HG03108 (cell line): Measurements from ENCODE around the gene NLRP9.

ENCODE experiments used
- ATAC-seq: cut with Tn5 transposase; IDR thresholded peaks from one replicate; pipeline ENCODE4 v1.9.1; 2021; ENCODE audit warnings: moderate library complexity; ENCODE audit not compliant: unreplicated experiment

Gene NLRP9

DNA sequence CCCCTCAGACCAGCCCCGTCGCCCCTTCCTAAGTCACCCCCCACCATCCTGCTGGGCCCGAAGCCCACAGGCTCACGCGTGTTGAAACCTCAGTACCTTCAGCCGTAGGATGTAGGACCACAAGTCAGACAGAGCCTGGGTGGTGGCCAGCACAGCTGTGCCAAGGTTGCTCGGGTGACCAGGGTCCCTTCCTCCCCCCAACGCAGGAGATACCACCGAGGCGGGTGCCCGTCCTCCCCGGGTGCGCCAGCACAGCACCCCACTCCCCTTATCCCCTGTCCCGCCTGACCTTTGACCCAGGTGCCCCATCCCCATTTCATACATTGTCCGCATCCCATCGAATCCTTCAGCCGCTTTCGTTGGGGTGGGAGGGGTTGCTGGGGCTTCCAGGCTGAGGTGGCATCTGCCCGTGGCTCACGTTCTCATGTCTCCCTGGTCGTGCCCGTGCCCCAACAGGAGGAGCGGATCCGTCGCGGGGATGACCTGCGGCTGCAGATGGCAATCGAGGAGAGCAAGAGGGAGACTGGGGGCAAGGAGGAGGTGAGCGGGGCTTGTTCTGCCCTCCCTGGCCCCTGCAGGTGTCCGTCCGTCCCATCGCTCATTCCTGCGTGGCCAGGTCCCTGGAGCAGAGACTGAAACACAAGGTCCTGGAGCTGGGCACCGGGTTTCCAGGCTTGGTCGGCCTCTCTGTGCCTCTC, 48.6 kb downstream of the NLRP9 start:
- ATAC-seq, result no peak

GRCh38 chr19:55688422-55689218, 49.6 kb downstream of the NLRP9 start:
- no peak for ATAC-seq

DNA sequence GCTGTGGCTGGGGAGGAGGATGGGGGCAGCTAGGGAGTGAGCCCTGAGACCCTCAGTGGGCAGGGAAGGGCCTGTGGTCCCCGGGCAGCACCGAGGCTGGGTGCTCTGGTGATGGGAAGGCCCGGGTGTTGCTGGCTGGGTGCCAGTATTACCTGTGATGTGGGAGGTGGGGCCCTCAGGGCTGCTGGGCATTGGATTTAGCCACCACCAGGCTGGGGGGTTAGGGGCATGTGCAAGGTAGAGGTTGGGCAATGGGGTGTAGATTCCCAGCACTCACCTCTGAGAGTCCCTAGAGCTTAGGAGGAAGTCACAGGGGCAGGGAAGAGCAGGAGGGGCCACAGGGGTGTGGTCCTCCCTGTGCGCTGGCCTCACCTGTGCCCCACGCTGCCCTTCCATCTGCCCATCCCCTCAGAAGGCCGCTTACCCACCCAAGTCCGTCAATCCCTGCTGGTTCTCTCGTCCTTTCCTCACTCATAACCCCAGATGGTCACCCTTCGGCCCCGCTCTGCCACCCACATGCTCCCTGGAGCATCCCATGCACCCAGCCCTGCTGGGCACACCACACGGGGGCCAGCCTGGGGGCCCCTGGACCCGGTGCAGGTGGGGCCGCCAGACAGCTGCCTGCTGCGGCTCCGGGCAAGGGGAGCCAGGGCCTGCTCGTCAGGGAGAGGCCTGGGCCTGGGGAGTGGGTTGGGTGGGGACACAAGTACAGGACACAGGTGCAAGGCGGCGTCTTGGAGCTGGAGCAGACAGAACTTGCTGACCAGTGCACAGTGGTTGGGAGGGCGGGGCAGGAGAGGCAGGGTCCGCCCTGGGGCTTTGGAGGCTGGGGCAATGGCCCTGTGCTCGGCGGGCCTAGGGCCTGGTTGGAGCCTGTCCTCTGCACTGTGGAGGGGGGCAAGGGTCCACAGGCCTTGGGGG, 50.7 kb downstream of the NLRP9 start:
- no peak for ATAC-seq

GRCh38 chr19:55686311-55687050, 51.7 kb downstream of the NLRP9 start:
- ATAC-seq, result no peak

DNA sequence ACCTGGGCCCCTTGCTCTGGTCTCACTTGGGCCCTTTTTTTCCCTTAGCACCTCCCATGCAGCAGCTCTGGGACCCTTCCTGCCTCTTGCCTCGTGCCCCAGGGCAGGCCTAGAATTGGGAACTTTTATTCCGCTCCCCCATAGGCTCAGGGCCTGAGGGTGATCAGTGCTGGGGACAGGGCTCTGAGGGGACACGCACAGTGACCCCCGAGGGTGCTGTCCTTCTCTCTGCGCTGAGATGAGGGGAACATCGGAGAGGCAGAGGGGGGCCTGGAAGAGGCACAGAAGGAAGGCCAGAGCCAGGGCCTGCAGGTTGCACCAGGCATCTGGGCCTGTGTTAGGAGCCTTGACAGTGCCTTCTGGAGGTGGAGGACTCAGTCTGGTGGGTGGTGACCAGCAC, 52.4 kb downstream of the NLRP9 start:
- ATAC-seq, result no peak

GRCh38 chr19:55684946-55685681, 53.1 kb downstream of the NLRP9 start:
- ATAC-seq, result no peak

GRCh38 chr19:55683449-55684261, 54.5 kb downstream of the NLRP9 start:
- ATAC-seq, result no peak

GRCh38 chr19:55681131-55682092, 56.8 kb downstream of the NLRP9 start:
- ATAC-seq, result no peak

GRCh38 chr19:55680339-55681130, 57.7 kb downstream of the NLRP9 start:
- ATAC-seq, result no peak

DNA sequence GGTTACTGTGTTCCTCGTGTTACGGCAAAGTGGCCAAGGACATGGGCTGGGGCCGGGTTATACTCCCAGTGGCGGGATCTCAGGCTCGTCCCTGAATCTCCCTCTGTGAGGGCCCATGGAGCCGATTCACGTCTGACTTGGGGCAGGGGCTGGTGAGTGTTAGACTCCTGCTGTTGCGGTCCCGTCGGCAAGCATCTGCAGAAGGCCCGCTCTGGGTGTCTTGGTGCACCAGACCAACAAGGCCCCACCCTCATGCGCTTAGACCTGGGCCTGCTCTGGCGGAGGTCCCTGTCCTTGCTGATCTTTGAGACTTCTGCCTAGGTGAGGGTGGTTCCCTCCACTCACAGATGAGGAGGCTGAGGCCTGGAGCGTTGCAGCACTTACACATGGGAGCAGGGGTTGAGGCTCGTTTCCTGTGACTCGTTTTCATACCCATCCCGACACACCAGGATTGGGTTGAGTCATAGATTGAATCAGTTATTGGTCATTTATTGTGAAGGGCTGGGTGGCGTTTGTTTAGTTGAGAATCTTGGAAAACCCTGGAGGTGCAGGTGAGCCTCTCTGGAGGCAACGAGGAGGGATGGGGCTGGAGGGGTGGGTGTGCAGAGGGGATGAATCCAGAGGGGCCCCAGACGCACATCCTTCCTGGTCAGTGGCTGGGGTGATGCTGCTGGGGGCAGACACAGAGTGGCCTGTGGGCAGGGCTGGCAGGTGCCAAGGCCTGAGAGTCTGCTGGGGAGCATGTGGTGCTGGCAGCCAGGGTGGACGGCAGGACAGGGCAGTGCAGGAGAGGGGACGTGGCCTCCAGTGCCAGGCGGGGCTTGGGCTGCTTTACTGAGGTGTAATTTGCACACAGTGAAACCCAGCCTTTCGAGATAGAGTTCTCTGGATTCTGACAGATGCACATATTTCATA, 58.6 kb downstream of the NLRP9 start:
- ATAC-seq, result no peak

DNA sequence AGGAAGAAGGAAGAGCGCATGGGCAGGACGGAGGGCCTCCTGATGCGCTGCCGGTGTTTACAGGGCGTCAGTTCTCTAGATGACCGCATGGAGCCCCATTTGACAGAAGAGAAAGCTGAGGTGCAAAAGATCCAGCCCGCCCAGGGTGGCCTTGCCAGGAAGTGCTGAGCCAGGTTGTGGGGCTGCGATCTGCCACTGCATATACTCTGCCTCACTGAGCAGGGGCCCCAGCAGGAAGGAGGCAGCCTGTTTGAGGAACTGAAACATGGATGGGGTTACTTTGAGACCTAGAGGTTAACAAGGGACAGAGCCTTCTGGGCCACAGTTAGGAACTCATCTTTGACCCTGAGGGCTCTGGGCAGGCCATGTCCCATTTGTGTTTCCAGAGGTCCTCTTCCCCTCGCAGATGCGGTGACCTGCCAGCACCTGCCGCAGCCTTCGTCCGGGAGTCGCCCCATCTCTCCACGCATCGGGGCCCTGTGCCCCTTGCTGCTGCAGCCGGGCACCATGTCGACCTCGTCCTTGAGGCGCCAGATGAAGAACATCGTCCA, 60.0 kb downstream of the NLRP9 start:
- ATAC-seq, result peak; percentile 66

- no peak for ATAC-seq
Measured at GRCh38 chr19:55677572-55678028, 60.6 kb downstream of the NLRP9 start.

DNA sequence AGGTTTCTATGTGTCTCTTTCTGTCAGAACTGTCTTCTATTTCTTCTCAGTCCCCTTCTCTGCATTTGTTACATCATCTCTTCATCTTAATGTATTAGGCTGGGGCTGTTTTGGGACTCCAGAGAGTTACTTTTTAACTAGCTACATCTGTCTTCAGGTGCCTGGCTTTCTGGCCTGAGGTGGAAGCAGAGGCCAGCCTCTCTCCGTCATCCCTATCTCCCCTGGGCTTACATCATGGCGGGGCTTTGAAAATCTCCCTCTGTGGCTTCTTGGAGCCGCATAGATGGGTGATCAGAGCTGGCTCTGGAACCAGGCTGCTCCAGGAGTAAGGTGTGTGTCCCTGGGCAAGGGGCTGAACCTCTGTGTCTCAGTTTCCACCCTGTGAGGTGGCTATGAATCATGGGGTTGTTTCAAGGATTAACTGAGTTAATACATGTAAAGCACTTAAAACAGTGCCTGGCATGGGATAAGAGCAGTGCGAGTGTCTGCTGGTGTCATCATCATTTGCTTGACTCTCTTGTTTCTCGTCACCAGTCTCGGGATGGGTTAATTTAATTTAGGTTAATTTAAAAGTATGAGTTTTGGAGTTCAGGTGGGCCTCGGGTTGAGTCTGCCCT, 61.2 kb downstream of the NLRP9 start:
- no peak for ATAC-seq

DNA sequence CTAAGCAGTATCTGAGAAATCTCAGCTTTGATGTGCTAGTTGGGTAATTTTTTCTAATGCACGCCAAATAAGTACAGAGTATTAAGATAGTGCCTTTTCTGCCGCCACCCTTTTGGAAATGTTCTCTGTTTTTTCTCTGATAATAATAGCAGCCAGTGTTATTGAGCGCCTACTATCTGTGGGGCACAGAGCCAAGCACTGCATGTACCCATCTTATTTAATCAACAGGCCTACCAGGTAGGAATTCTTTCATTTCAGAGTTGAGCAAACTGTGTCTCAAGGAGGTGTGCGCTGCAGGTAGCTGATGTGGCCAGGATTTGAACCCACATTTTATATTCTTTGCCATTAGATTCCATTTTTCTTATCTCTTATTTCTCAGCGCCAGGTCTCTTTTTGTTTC, 61.8 kb downstream of the NLRP9 start:
- ATAC-seq, result no peak

- no peak for ATAC-seq
Measured at GRCh38 chr19:55675661-55676354, 62.4 kb downstream of the NLRP9 start.
